Transverse colon (tissue), 4 donors: ENCODE results near the gene SPEG.

ENCODE experiments used
- CTCF ChIP-seq, 5 experiments: fragments of 200-600 bp in 3 of 5; fragments of 450-650 bp in 2 of 5; sonication (generic) in 3 of 5; IDR thresholded peaks; 1 replicate in 2 of 5; 2 replicates in 3 of 5; pipeline ENCODE4 v1.5.1; 2016 to 2017; ENCODE audit warnings: antibody characterized with exemption in 5 of 5, inconsistent platforms in 3 of 5, mild to moderate bottlenecking in 2 of 5, moderate library complexity in 1 of 5
- POLR2A ChIP-seq: fragments of 450-650 bp; IDR thresholded peaks from one replicate; pipeline ENCODE4 v1.6.1; 2016; ENCODE audit warnings: antibody characterized with exemption, mild to moderate bottlenecking, moderate library complexity
- POLR2AphosphoS5 ChIP-seq, 3 donors: sonication (generic); formaldehyde crosslinking; IDR thresholded peaks; one replicate each; pipeline ENCODE4 v1.6.1; 2016; ENCODE audit warnings: antibody characterized with exemption in 3 of 3

GRCh38 chr2:219475278-219475677, 40.6 kb downstream of the SPEG start:
- no peak for TF ChIP-seq CTCF (IDR thresholded peaks at IDR 0.05)
- no peak for TF ChIP-seq POLR2A
- TF ChIP-seq POLR2AphosphoS5 (IDR thresholded peaks at IDR 0.05) = no peak
